HepG2 (cell line): ENCODE results near the gene PCDHGA1.

ENCODE experiments used
- ISX ChIP-seq: sonication (generic); formaldehyde crosslinking; conservative IDR thresholded peaks from 2 replicates; pipeline ENCODE4 v1.5.0; 2020; ENCODE audit warnings: missing genetic modification reagents
- TF ChIP-seq, protein P1 (sequence below): IDR thresholded peaks from 2 replicates; pipeline ENCODE4 v1.6.1; 2016; ENCODE audit warnings: low read depth, control low read depth

DNA sequence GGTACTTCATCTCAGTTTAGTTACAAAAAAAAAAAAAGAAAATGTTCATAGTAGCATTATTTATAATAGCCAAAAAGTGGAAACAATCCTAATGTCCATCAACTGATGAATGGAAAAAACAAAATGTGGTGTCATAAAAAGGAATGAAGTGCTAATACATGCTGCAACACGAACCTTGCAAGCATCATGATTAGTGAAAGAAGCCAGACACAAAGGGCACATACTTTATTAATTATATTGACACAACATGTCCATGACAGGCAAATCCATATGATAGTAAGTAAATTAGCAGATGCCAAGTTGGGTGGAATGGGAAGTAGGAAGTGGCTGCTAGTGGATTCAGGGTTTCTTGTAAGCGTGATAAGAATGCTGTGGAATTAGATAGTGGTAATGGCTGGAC is 212.7 kb downstream of the PCDHGA1 start:
- TF ChIP-seq, protein P1, sequence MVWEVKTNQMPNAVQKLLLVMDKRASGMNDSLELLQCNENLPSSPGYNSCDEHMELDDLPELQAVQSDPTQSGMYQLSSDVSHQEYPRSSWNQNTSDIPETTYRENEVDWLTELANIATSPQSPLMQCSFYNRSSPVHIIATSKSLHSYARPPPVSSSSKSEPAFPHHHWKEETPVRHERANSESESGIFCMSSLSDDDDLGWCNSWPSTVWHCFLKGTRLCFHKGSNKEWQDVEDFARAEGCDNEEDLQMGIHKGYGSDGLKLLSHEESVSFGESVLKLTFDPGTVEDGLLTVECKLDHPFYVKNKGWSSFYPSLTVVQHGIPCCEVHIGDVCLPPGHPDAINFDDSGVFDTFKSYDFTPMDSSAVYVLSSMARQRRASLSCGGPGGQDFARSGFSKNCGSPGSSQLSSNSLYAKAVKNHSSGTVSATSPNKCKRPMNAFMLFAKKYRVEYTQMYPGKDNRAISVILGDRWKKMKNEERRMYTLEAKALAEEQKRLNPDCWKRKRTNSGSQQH (CRISPR knock-in tag) = no peak
- no peak for TF ChIP-seq ISX
